Activated CD8-positive, alpha-beta T cell treated with anti-CD3 and anti-CD28 coated beads for 36 hours (primary cell): ENCODE data around the gene HSD11B1. TPM values are rescaled to one million over a fixed set of nuclear protein-coding genes. Genes with fewer than 3 reads are reported as not detected.

Experiments used
- ATAC-seq: fragments of 200-7000 bp; cut with Tn5 transposase; one replicate; pipeline ENCODE4 v1.10.0; 2021; ENCODE audit warnings: mild to moderate bottlenecking, moderate library complexity
- CTCF ChIA-PET: fragments of 350-600 bp; sonication (Branson Sonifier 250); formaldehyde crosslinking; loops from one replicate; lab custom pipeline; 2021; ENCODE audit warnings: antibody characterized with exemption; lab: Charles Lee
- POLR2A ChIA-PET: fragments of 350-600 bp; sonication (Branson Sonifier 250); formaldehyde crosslinking; loops from one replicate; lab custom pipeline; 2021; ENCODE audit warnings: antibody characterized with exemption; lab: Charles Lee
- DNase-seq: peaks from one replicate; pipeline ENCODE4 v3.0.0-alpha.2; 2020
- H3K27ac Mint-ChIP-seq: one replicate; pipeline ENCODE4 v1.8.0; 2021; ENCODE audit warnings: mild to moderate bottlenecking, mixed read lengths
- H3K27me3 Mint-ChIP-seq: one replicate; pipeline ENCODE4 v1.8.0; 2021; ENCODE audit warnings: mixed read lengths
- H3K36me3 Mint-ChIP-seq: one replicate; pipeline ENCODE4 v1.8.0; 2021; ENCODE audit warnings: low read depth, mixed read lengths
- H3K4me1 Mint-ChIP-seq: one replicate; pipeline ENCODE4 v1.8.0; 2021; ENCODE audit warnings: low read depth, mixed read lengths
- H3K4me3 Mint-ChIP-seq: one replicate; pipeline ENCODE4 v1.8.0; 2021; ENCODE audit warnings: mild to moderate bottlenecking, moderate library complexity, mixed read lengths
- H3K9me3 Mint-ChIP-seq: one replicate; pipeline ENCODE4 v1.8.0; 2021; ENCODE audit warnings: mixed read lengths
- CTCF ChIP-seq: fragments of 200-600 bp; IDR thresholded peaks from one replicate; pipeline ENCODE4 v1.8.0; 2022; ENCODE audit warnings: antibody characterized with exemption, mild to moderate bottlenecking
- intact Hi-C: fragments of 100-400 bp; cut with micrococcal nuclease; formaldehyde crosslinking; loops from one replicate; pipeline ENCODE4 v1.10.0; 2022
- total RNA-seq, 2 experiments: library from RNA; stranded (reverse); gene quantifications; one replicate each; pipeline ENCODE4 v1.2.3, GENCODE V29; 2021

The HSD11B1 gene
- total RNA-seq, 2 experiments from 2014 or later: 0.47 to 0.59 TPM

GRCh38 chr1:209708297-209708696, 3.7 kb downstream of the HSD11B1 start:
- ATAC-seq: no peak
- intact Hi-C loops: loop anchor here (5.0 kb wide), 1 partner anchor 39 kb away; no protein-coding TSS in a partner anchor
- Mint-ChIP-seq H3K27ac (no peak overlapping the region), H3K27me3 (no peaks in the 10 kb centered on the region), H3K4me1 (peaks cover 44% of the 10 kb centered on the region), H3K4me3 (no peak overlapping the region), H3K9me3 (no peaks in the 10 kb centered on the region), H3K36me3 (no peaks in the 10 kb centered on the region)
- ChIA-PET POLR2A (no interaction called here), CTCF (interaction anchor here (1.0 kb wide), 1 partner anchor 12 kb away, joined by 3 read pairs; no protein-coding TSS in a partner anchor)
- no peak for DNase-seq
- TF ChIP-seq CTCF: no peak

- Mint-ChIP-seq H3K4me1 (peaks cover 35% of the 10 kb centered on the region), H3K27ac (peak overlapping the region; percentile 47), H3K27me3 (no peaks in the 10 kb centered on the region), H3K36me3 (no peaks in the 10 kb centered on the region), H3K9me3 (no peaks in the 10 kb centered on the region), H3K4me3 (no peak overlapping the region)
- no peak for TF ChIP-seq CTCF
- ChIA-PET CTCF (no interaction called here), POLR2A (interaction anchor here (1.5 kb wide), 1 partner anchor 27 kb away, joined by 5 read pairs; no protein-coding TSS in a partner anchor)
- intact Hi-C loops: no loop called here
- peak; percentile 27 for DNase-seq
- ATAC-seq: peak; percentile 74
Observed at GRCh38 chr1:209710093-209710492, 5.4 kb downstream of the HSD11B1 start.

GRCh38 chr1:209710847-209711246, 6.2 kb downstream of the HSD11B1 start:
- ChIA-PET CTCF (no interaction called here), POLR2A (interaction anchor here (1.0 to 1.5 kb wide), 2 partner anchors 26 to 64 kb away, joined by 3 to 5 read pairs; no protein-coding TSS in a partner anchor)
- no peaks in the 10 kb centered on the region for H3K36me3 Mint-ChIP-seq
- DNase-seq: no peak
- H3K4me1 Mint-ChIP-seq: peaks cover 36% of the 10 kb centered on the region
- no peak for ATAC-seq
- no peak for TF ChIP-seq CTCF
- no peaks in the 10 kb centered on the region for H3K27me3 Mint-ChIP-seq
- H3K4me3 Mint-ChIP-seq: no peak overlapping the region
- H3K9me3 Mint-ChIP-seq: no peaks in the 10 kb centered on the region
- no peak overlapping the region for H3K27ac Mint-ChIP-seq
- intact Hi-C loops: no loop called here

GRCh38 chr1:209714338-209714737, 9.7 kb downstream of the HSD11B1 start:
- ATAC-seq: peak; percentile 15
- Mint-ChIP-seq H3K36me3 (no peaks in the 10 kb centered on the region), H3K27ac (peak overlapping the region; percentile 6), H3K27me3 (no peaks in the 10 kb centered on the region), H3K9me3 (peaks cover 3% of the 10 kb centered on the region), H3K4me3 (no peak overlapping the region), H3K4me1 (peaks cover 45% of the 10 kb centered on the region)
- DNase-seq: no peak
- POLR2A ChIA-PET: no interaction called here
- no peak for TF ChIP-seq CTCF
- intact Hi-C loops: no loop called here
- CTCF ChIA-PET: no interaction called here

GRCh38 chr1:209715314-209715713, 10.7 kb downstream of the HSD11B1 start:
- peaks cover 36% of the 10 kb centered on the region for H3K4me1 Mint-ChIP-seq
- peak overlapping the region; percentile 32 for H3K27ac Mint-ChIP-seq
- no peak for ATAC-seq
- ChIA-PET POLR2A (no interaction called here), CTCF (no interaction called here)
- peaks cover 4% of the 10 kb centered on the region for H3K9me3 Mint-ChIP-seq
- DNase-seq: no peak
- TF ChIP-seq CTCF: no peak
- intact Hi-C loops: no loop called here
- peak overlapping the region; percentile 21 for H3K4me3 Mint-ChIP-seq
- no peaks in the 10 kb centered on the region for H3K36me3 Mint-ChIP-seq
- H3K27me3 Mint-ChIP-seq: no peaks in the 10 kb centered on the region
